ENCODE results near the gene TAS1R2. TPM values are rescaled to one million over a fixed set of nuclear protein-coding genes. Genes with fewer than 3 reads are reported as not detected.
"Not testable (repeated sequence)": the region's sequence is repeated elsewhere in the genome, so short reads cannot be mapped to it uniquely, and the experiment has no call there.

TAS1R2 gene
- total RNA-seq, 2 donors from 2014 or later: not detected

GRCh38 chr1:18898567-18898966 is 39.1 kb upstream of the TAS1R2 start:
- WGBS, 2 experiments (ENCODE audit: insufficient coverage in 1 of 2, insufficient read length in 1 of 2): 96% methylated on average over 4 to 8 of the region's 8 CpGs
- H3K4me1 Mint-ChIP-seq: peaks cover 16% of the 10 kb centered on the region
- H3K27me3 ChIP-seq (ENCODE audit: control insufficient read depth, insufficient read depth, low read length, poor library complexity, severe bottlenecking): peaks cover 84% of the 10 kb centered on the region
- no peak overlapping the region for H3K27ac ChIP-seq (ENCODE audit: low read depth, low read length)
- no peak overlapping the region for H3K9ac ChIP-seq (ENCODE audit: extremely low read depth, low read length, poor library complexity, severe bottlenecking)
- no peaks in the 10 kb centered on the region for H3K9me3 ChIP-seq (ENCODE audit: control insufficient read depth, low read length)
- peaks cover 10% of the 10 kb centered on the region for H3K36me3 Mint-ChIP-seq (ENCODE audit: low read depth)
- no peak overlapping the region for H3K27ac Mint-ChIP-seq
- H3K4me1 ChIP-seq (ENCODE audit: control insufficient read depth, insufficient read depth, low read length): peaks cover 9% of the 10 kb centered on the region
- H3K4me3 Mint-ChIP-seq: no peak overlapping the region
- DNase-seq: no peak
- no peak for TF ChIP-seq CTCF (conservative IDR thresholded peaks at IDR 0.05)
- H3K9me3 Mint-ChIP-seq: no peaks in the 10 kb centered on the region
- peaks cover 85% of the 10 kb centered on the region for H3K27me3 Mint-ChIP-seq (ENCODE audit: insufficient read depth)
- H3K36me3 ChIP-seq (ENCODE audit: control insufficient read depth, insufficient read depth, low read length): no peaks in the 10 kb centered on the region
- H3K4me3 ChIP-seq (ENCODE audit: low read length): no peak overlapping the region

DNA sequence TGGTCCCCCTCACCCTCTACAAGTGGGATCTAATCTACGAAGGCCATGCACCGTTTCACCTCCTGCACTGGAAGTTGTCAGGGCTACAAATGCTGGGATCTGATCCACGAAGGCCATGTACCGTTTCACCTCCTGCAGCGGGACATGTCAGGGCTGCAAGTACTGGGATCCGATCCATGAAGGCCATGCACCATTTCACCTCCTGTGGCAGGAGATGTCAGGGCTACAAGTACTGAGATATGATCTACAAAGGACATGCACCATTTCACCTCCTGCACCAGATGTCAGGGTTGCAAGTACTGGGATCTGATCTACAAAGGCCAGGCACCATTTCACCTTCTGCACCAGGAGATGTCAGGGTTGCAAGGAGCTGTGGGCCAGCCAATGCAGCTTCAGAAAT is 35.9 kb upstream of the TAS1R2 start:
- WGBS, 2 experiments (ENCODE audit: insufficient coverage in 1 of 2, insufficient read length in 1 of 2): 90 to 95% methylated on average over 6 of the region's 6 CpGs
- peaks cover 15% of the 10 kb centered on the region for H3K36me3 Mint-ChIP-seq (ENCODE audit: low read depth)
- no peak for DNase-seq
- no peak overlapping the region for H3K27ac ChIP-seq (ENCODE audit: low read depth, low read length)
- H3K9me3 Mint-ChIP-seq: no peaks in the 10 kb centered on the region
- H3K9me3 ChIP-seq (ENCODE audit: control insufficient read depth, low read length): no peaks in the 10 kb centered on the region
- H3K27me3 Mint-ChIP-seq (ENCODE audit: insufficient read depth): peaks cover 98% of the 10 kb centered on the region
- H3K9ac ChIP-seq (ENCODE audit: extremely low read depth, low read length, poor library complexity, severe bottlenecking): no peak overlapping the region
- H3K27me3 ChIP-seq (ENCODE audit: control insufficient read depth, insufficient read depth, low read length, poor library complexity, severe bottlenecking): peaks cover 98% of the 10 kb centered on the region
- H3K4me3 Mint-ChIP-seq: no peak overlapping the region
- peaks cover 3% of the 10 kb centered on the region for H3K4me1 Mint-ChIP-seq
- peaks cover 4% of the 10 kb centered on the region for H3K4me1 ChIP-seq (ENCODE audit: control insufficient read depth, insufficient read depth, low read length)
- H3K27ac Mint-ChIP-seq: no peak overlapping the region
- TF ChIP-seq CTCF (conservative IDR thresholded peaks at IDR 0.05): no peak
- H3K36me3 ChIP-seq (ENCODE audit: control insufficient read depth, insufficient read depth, low read length): no peaks in the 10 kb centered on the region
- H3K4me3 ChIP-seq (ENCODE audit: low read length): no peak overlapping the region

GRCh38 chr1:18893120-18893519 is 33.7 kb upstream of the TAS1R2 start:
- TF ChIP-seq CTCF (conservative IDR thresholded peaks at IDR 0.05): no peak
- H3K27ac Mint-ChIP-seq: no peak overlapping the region
- peaks cover 98% of the 10 kb centered on the region for H3K27me3 ChIP-seq (ENCODE audit: control insufficient read depth, insufficient read depth, low read length, poor library complexity, severe bottlenecking)
- WGBS, 2 experiments (ENCODE audit: insufficient coverage in 1 of 2, insufficient read length in 1 of 2): 90 to 93% methylated on average over 7 of the region's 7 CpGs
- H3K4me1 Mint-ChIP-seq: peaks cover 3% of the 10 kb centered on the region
- H3K27me3 Mint-ChIP-seq (ENCODE audit: insufficient read depth): peaks cover 81% of the 10 kb centered on the region
- H3K9me3 Mint-ChIP-seq: no peaks in the 10 kb centered on the region
- H3K9me3 ChIP-seq (ENCODE audit: control insufficient read depth, low read length): no peaks in the 10 kb centered on the region
- H3K4me1 ChIP-seq (ENCODE audit: control insufficient read depth, insufficient read depth, low read length): no peaks in the 10 kb centered on the region
- no peak for DNase-seq
- no peak overlapping the region for H3K4me3 ChIP-seq (ENCODE audit: low read length)
- H3K9ac ChIP-seq (ENCODE audit: extremely low read depth, low read length, poor library complexity, severe bottlenecking): no peak overlapping the region
- H3K27ac ChIP-seq (ENCODE audit: low read depth, low read length): no peak overlapping the region
- H3K4me3 Mint-ChIP-seq: no peak overlapping the region
- H3K36me3 ChIP-seq (ENCODE audit: control insufficient read depth, insufficient read depth, low read length): no peaks in the 10 kb centered on the region
- H3K36me3 Mint-ChIP-seq (ENCODE audit: low read depth): peaks cover 12% of the 10 kb centered on the region

- H3K27ac ChIP-seq (ENCODE audit: low read depth, low read length); H3K4me3 ChIP-seq (ENCODE audit: low read length); H3K9ac ChIP-seq (ENCODE audit: extremely low read depth, low read length, poor library complexity, severe bottlenecking); H3K4me1 ChIP-seq (ENCODE audit: control insufficient read depth, insufficient read depth, low read length); H3K9me3 ChIP-seq (ENCODE audit: control insufficient read depth, low read length); H3K4me3 Mint-ChIP-seq; H3K36me3 Mint-ChIP-seq (ENCODE audit: low read depth); DNase-seq; H3K36me3 ChIP-seq (ENCODE audit: control insufficient read depth, insufficient read depth, low read length); H3K4me1 Mint-ChIP-seq; H3K9me3 Mint-ChIP-seq: not testable (repeated sequence)
- WGBS, 2 experiments (ENCODE audit: insufficient coverage in 1 of 2, insufficient read length in 1 of 2): 94 to 95% methylated on average over 5 to 7 of the region's 7 CpGs
- H3K27me3 Mint-ChIP-seq (ENCODE audit: insufficient read depth): peaks cover 73% of the 10 kb centered on the region
- peaks cover 92% of the 10 kb centered on the region for H3K27me3 ChIP-seq (ENCODE audit: control insufficient read depth, insufficient read depth, low read length, poor library complexity, severe bottlenecking)
- H3K27ac Mint-ChIP-seq: peak overlapping the region; percentile 46
Observed at GRCh38 chr1:18891858-18892257, 32.4 kb upstream of the TAS1R2 start.
